ENCODE measurements around the gene SYT15B.
"Not testable (repeated sequence)": the region's sequence is repeated elsewhere in the genome, so short reads cannot be mapped to it uniquely, and the experiment has no call there.

SYT15B gene

GRCh38 chr10:47763554-47764175 is at the start of gene SYT15B:
Gene SYT15B, minus strand, starts transcription at chr10:47763592. Its CDS starts 952 bp downstream, at chr10:47762640.
- H3K27ac ChIP-seq; in situ Hi-C loops (cut with HindIII; ENCODE audit: low pct_ligation_motif_present, low sequenced_read_pairs): not testable (repeated sequence)

GRCh38 chr10:47779590-47779989 is 16.2 kb upstream of the SYT15B start:
- H3K4me3 ChIP-seq (ENCODE audit: low read depth, low read length); H3K27ac ChIP-seq; H3K36me3 ChIP-seq (replicated peaks); DNase-seq; H3K27me3 ChIP-seq (replicated peaks); in situ Hi-C loops (cut with HindIII; ENCODE audit: low pct_ligation_motif_present, low sequenced_read_pairs): not testable (repeated sequence)

More at GRCh38 chr10:47763554-47764175, at the start of gene SYT15B:
- not testable (repeated sequence) for DNase-seq; H3K27me3 ChIP-seq (replicated peaks); H3K4me3 ChIP-seq (ENCODE audit: low read depth, low read length); H3K36me3 ChIP-seq (replicated peaks)

- H3K4me3 ChIP-seq (ENCODE audit: low read depth, low read length); H3K36me3 ChIP-seq (replicated peaks); H3K27ac ChIP-seq; in situ Hi-C loops (cut with HindIII; ENCODE audit: low pct_ligation_motif_present, low sequenced_read_pairs); H3K27me3 ChIP-seq (replicated peaks): not testable (repeated sequence)
- TF ChIP-seq CTCF (IDR thresholded peaks at IDR 0.05; ENCODE audit: low read depth, low read length, missing control alignments) = peak; percentile 68
- peak; percentile 60 for DNase-seq
Measured at GRCh38 chr10:47775361-47776231, 12.2 kb upstream of the SYT15B start.

- H3K27ac ChIP-seq; H3K36me3 ChIP-seq (replicated peaks); H3K27me3 ChIP-seq (replicated peaks); DNase-seq; in situ Hi-C loops (cut with HindIII; ENCODE audit: low pct_ligation_motif_present, low sequenced_read_pairs); H3K4me3 ChIP-seq (ENCODE audit: low read depth, low read length): not testable (repeated sequence)
Measured at GRCh38 chr10:47770745-47771144, 7.4 kb upstream of the SYT15B start.

DNA sequence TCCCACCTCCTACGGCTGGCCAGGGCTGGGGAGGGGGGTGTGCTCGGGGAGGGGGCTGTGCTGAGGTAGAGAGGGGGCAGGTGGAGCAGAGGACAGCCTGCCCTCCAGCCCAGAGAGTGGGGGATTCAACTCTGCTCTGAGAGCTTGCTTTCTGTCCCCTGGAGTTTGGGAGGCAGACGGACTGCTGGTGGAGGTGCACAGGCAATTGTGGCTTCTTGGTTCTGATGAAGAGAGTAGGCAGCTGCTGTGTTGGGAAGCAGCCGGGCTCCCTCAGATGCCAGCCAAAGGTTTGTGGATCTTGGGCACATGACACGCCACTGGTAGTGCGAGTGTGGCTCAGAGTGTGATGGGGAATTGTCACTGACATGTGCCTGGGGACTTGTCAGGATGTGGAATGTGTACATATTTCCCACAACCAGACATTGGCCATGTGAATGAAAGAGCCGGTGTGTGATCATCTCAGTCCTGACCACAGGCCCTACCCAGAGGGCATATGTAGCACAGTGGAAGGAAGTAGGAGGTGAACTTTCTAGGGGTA is 5.3 kb upstream of the SYT15B start:
- H3K27ac ChIP-seq; in situ Hi-C loops (cut with HindIII; ENCODE audit: low pct_ligation_motif_present, low sequenced_read_pairs); DNase-seq; H3K27me3 ChIP-seq (replicated peaks); H3K4me3 ChIP-seq (ENCODE audit: low read depth, low read length); H3K36me3 ChIP-seq (replicated peaks): not testable (repeated sequence)

DNA sequence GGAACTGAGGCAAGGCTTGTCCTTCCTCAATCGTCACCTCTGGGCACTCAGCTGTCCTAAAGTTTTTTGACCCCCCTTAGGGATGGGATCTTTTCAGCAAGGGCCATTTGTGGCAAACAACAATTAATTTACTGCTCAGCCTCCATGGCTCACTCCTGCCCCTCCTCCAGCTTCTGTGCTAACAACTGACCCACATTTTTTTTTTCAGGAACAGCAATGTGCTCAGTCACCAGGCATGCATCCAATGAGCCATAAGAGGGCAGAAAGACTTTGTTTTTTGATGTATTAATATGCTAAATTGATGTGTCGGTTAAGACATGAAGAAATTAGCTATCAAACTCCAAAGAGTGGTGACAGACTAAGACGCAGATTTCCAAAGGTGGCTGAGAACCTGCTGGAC is 4.7 kb upstream of the SYT15B start:
- H3K27ac ChIP-seq; H3K27me3 ChIP-seq (replicated peaks); H3K4me3 ChIP-seq (ENCODE audit: low read depth, low read length); H3K36me3 ChIP-seq (replicated peaks); in situ Hi-C loops (cut with HindIII; ENCODE audit: low pct_ligation_motif_present, low sequenced_read_pairs): not testable (repeated sequence)
- peak; percentile 43 for DNase-seq

DNA sequence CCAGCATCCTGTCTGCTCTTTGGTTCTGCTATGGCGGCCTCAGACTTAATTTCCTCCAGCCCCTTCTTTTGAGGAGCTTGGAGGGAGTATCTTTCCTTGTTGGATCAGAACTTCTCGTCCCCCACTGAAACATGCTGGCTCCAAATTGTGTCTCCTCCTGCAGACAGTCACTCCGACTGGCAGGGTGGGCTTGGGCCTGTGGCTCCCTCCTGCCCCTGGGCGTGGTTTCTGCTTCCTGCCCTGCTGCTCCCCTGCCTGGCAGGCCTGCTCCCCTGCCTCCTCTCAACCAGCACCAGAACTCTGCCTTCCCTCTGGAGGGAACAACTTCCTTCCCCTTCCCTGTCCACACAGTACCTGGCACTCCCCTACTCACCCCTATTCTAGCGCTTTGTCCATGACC is 3.8 kb upstream of the SYT15B start:
- DNase-seq; H3K4me3 ChIP-seq (ENCODE audit: low read depth, low read length); in situ Hi-C loops (cut with HindIII; ENCODE audit: low pct_ligation_motif_present, low sequenced_read_pairs); H3K27ac ChIP-seq; H3K36me3 ChIP-seq (replicated peaks); H3K27me3 ChIP-seq (replicated peaks): not testable (repeated sequence)

- in situ Hi-C loops (cut with HindIII; ENCODE audit: low pct_ligation_motif_present, low sequenced_read_pairs); H3K27me3 ChIP-seq (replicated peaks); H3K4me3 ChIP-seq (ENCODE audit: low read depth, low read length); H3K27ac ChIP-seq; DNase-seq; H3K36me3 ChIP-seq (replicated peaks): not testable (repeated sequence)
Measured at GRCh38 chr10:47765232-47765631, 1.8 kb upstream of the SYT15B start.

DNA sequence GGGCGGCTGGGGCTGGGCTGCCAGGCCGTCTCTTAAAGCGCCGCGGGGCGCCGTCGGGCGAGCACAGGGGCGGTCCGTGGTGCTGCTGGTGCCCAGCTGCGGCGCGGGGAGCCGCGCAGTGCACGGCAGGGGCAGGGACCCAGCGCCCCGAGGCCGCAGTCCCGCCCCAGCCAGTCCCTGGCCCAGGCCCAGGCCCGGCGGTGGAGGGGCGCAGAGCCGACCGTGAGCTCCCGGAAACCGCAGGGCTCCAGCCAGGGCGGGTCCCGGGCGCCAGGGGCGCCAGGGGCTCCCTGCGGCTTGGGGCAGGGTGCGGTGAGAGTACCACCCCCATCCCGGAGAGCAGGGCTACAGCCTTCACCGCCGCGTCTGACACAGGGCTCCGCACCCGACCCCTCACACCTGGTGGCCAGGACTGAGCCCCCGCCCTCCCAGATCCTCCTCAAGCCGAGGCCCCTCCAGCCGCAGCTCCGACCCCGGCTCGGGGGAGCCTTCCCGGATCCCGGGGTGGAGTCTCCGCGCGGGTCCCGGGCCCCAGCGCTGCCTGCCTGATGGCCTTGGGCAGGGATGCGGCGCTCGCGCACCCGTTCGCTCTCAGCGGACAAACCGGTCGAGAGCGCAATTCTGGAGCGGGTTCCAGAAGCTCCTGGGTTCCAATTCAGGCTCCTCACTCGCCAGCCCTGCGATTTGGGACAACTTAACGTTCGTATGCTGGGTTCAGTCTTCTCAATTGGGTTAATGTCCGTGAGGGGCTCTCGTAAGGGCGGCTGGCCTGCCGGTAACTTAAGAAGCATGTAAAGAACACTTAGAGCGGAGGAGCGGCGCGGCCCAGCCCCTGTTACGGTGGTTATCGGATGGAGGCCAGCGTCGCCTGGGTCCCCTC is 478 bp downstream of the SYT15B start:
- H3K4me3 ChIP-seq (ENCODE audit: low read depth, low read length); DNase-seq; H3K27ac ChIP-seq; H3K36me3 ChIP-seq (replicated peaks); in situ Hi-C loops (cut with HindIII; ENCODE audit: low pct_ligation_motif_present, low sequenced_read_pairs); H3K27me3 ChIP-seq (replicated peaks): not testable (repeated sequence)

DNA sequence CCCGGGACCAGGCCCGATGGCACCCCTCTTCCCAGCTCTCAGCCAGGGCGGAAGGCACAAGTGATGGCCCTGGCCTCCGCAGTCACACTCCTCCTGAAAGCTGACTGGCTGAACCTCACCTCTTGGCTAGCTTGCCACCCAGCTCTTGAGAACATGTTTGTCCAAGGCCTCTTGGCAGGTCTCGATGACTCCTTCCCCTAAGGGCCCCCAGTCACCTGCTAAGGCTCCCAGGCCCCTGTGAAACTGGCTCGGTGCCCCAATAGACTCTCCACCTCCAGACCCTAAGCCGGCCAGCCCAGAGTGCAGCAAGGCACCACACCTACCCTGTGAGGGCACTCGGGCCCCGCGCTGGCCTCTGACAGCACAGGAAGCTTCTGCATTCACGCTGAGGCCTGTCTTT is 4.5 kb downstream of the SYT15B start:
- H3K27ac ChIP-seq; in situ Hi-C loops (cut with HindIII; ENCODE audit: low pct_ligation_motif_present, low sequenced_read_pairs); H3K27me3 ChIP-seq (replicated peaks); H3K36me3 ChIP-seq (replicated peaks); DNase-seq; H3K4me3 ChIP-seq (ENCODE audit: low read depth, low read length): not testable (repeated sequence)

- in situ Hi-C loops (cut with HindIII; ENCODE audit: low pct_ligation_motif_present, low sequenced_read_pairs); DNase-seq; H3K36me3 ChIP-seq (replicated peaks); H3K27me3 ChIP-seq (replicated peaks); H3K27ac ChIP-seq; H3K4me3 ChIP-seq (ENCODE audit: low read depth, low read length): not testable (repeated sequence)
Measured at GRCh38 chr10:47756169-47756568, 7.2 kb downstream of the SYT15B start.

DNA sequence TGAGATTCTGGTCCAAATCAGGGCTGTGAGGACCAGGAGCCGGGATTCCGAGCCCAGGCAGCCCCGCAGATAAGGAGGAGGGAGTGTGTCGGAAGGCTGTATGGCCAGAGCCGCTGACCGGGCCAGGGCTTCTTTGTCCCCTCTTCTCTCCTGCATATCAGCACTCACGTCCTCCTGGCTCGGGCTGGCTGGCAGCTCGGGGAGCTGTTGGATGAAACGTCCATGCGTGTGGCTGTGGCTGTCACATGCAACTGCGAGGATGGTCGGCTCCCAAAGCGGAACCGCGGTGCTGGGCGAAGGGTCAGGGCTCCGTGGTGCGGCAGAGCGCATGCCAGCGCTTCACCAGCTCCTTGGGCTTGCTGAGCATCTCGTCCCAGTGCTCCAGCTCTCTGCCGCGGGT is 9.5 kb downstream of the SYT15B start:
- H3K4me3 ChIP-seq (ENCODE audit: low read depth, low read length); DNase-seq; H3K27me3 ChIP-seq (replicated peaks); H3K36me3 ChIP-seq (replicated peaks); H3K27ac ChIP-seq; in situ Hi-C loops (cut with HindIII; ENCODE audit: low pct_ligation_motif_present, low sequenced_read_pairs): not testable (repeated sequence)

DNA sequence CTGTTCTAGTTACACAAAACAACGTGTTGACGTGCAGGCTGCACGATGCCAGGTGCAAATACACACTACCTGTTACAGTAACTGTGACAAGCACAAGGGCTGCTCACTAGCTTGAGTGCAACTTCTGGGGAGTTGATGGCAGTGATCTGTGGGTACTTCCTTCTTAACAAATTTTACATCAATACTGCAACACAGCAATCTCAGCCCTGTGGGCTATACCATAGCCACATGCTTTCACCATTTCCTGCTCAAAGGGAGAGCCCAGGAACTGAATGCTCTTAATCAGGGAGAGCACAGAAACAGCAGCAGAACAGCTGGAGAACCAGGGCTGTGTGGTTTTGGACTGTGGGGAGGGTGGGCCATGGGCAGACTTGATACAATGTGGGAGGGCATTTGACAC is 10.2 kb downstream of the SYT15B start:
- DNase-seq; H3K4me3 ChIP-seq (ENCODE audit: low read depth, low read length); H3K27ac ChIP-seq; H3K27me3 ChIP-seq (replicated peaks); in situ Hi-C loops (cut with HindIII; ENCODE audit: low pct_ligation_motif_present, low sequenced_read_pairs); H3K36me3 ChIP-seq (replicated peaks): not testable (repeated sequence)

Data from brain microvascular endothelial cell (primary cell).